ENCODE measurements around the gene VAMP4.
A peak's percentile ranks its signal among the peaks of the same experiment; 100 is the strongest.
"Not testable (repeated sequence)": the region's sequence is repeated elsewhere in the genome, so short reads cannot be mapped to it uniquely, and the experiment has no call there.

The VAMP4 gene

DNA sequence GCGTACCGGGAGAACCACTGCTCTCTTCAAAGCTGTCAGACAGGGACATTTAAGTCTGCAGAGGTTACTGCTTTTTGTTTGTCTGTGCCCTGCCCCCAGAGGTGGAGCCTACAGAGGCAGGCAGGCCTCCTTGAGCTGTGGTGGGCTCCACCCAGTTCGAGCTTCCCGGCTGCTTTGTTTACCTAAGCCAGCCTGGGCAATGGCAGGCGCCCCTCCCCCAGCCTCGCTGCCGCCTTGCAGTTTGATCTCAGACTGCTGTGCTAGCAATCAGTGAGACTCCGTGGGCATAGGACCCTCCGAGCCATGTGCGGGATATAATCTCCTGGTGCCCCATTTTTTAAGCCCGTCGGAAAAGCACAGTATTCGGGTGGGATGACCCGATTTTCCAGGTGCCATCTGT is 46.1 kb downstream of the VAMP4 start:
- DNase-seq (ENCODE audit: low read depth): not testable (repeated sequence)

DNA sequence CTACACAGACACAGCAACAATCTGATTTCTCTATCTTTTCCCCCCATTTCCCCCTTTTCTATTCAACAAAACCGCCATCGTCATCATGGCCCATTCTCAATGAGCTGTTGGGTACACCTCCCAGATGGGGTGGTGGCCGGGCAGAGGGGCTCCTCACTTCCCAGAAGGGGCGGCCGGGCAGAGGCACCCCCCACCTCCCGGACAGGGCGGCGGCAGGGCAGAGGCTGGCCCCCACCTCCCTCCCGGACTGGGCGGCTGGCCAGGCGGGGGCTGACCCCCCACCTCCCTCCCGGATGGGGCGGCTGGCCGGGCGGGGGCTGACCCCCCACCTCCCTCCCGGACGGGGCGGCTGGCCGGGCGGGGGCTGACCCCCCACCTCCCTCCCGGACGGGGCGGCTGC is 48.3 kb downstream of the VAMP4 start:
- DNase-seq (ENCODE audit: low read depth): not testable (repeated sequence)

DNA sequence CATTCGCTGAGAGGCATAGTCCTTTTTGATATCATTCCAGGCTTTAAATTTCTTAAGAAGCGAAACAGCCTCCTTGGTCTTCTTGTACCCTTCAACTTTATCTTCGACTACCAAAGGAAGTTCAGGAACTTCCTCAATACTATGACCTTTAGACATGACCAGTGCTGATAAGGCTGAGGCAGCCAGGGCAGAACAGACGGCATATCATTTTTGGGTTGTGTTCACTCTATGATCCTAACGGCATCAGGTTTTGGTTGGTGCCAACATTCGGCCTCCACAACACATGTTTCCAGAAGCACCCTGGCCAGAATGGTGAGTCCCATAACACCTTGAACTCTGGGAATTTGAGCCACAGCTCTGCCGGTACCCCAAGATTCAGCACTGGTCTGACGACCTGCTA is 58.0 kb downstream of the VAMP4 start:
- no peak for DNase-seq (ENCODE audit: low read depth)

DNA sequence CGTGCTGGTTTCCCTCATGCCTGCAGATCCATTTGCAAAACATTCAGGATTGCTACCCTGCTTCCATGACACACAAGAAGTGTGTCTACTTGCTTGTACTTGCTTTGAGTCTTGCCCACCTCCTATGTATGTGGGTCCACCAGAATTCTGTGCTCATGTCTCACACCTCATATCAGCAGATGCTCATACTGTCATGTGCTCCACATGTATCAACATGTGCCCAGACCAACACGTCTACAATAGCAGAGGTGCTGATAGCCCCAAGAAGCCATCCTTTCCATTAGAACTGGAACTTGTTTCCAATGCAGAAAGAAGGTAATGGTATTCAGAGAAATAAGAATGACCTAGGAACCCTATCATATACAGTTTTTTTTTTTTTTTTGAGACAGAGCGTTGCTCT is 61.5 kb downstream of the VAMP4 start:
- DNase-seq (ENCODE audit: low read depth): no peak

DNA sequence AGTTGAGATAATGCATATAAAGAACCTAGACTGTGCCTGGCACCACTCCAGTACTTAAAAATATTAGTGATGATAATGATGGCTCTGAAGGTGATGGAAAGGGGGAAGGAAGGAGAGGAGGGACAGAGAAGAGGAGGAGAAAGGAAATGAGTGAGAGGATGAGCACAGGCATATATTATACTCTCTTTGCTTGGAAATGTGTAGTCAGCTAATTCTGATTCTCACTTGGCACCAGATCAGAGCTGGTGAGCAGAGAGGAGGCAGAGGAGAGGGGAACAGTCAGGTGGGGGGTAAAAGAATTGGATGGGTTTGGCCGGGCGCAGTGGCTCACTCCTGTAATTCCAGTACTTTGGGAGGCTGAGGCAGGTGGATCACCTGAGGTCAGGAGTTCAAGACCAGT is 65.0 kb downstream of the VAMP4 start:
- DNase-seq (ENCODE audit: low read depth): no peak

DNA sequence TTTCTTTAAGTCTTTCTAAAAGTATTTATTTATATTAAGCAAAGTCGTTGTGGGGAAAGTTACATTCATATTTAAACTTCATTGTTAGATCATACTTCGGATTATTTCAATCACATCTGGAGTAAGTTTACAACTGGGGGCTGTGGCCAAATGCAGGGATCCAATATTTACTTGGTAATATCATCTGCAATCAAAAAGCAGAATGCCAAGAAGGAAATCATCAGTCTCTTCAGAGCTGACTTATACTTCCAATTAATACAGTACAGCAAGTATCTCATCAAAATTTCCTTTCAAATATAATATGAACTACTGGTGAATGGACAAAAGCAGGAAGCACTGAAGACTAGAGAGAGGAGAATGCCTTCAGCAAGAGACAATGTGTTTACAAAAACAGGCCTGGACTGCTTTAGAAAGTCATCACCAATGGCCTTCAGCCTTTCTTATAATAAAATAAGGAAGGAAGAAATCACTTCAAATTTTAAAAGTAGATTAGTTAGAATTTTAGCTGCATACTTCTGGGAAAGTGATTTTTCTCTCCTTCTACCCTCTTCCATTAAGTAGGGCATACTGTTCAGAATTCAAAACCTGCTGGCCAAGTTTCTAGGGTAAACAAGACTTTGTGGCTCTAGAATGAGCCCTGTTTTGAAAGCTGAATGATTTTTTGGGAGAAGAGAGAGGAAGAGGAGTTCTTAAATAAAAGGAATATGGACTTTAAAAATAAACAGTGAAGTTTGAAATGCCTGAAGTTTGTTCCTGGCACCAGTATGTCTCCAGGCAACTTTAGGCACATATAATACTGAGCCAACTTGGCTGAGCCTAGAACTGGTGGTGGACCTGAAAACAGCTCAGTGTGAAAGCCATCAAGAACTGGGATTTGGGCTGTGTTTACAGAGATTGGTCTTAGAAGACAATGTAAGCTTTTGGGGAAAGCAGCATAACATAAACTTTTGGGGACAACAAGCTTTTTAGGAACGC is 67.1 kb downstream of the VAMP4 start:
- DNase-seq (ENCODE audit: low read depth): no peak

DNA sequence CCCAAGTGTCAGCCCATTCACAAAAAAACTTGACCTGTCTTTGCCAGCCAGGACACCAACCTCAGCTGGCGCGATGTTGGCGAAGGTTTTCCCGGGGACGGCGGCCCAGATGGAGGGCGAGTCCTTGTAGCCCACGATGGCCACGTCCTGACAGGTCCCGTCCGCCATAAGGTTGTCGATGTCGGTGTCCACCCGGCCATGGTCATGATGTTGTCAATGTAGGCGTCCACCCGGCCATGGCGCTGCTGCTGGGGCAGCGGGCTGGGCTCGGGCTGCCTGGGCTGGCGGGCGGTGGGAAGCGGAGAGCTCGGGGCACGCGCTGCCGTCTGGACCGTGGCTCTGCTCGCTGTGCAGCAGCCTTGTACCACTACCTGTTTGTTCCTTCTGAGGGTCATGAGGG is 71.1 kb downstream of the VAMP4 start:
- no peak for DNase-seq (ENCODE audit: low read depth)

DNA sequence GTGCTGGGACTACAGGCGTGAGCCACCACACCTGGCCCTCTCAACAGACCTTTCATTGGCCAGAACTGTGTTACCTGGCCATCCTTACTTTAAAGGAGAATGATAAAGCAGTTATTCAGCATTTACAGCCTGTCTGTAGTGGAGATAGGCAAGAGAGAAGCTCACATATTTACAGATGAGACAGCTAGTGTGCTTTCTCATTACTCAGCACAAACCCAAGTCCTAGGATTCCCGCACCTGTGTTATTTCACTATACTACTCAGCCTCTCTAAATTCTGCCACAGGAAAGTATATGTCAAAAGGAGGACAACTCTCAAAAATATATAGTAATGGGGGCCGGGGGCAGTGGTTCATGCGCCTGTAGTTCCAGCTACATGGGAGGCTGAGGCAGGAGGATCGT is 73.5 kb downstream of the VAMP4 start:
- DNase-seq (ENCODE audit: low read depth): no peak

DNA sequence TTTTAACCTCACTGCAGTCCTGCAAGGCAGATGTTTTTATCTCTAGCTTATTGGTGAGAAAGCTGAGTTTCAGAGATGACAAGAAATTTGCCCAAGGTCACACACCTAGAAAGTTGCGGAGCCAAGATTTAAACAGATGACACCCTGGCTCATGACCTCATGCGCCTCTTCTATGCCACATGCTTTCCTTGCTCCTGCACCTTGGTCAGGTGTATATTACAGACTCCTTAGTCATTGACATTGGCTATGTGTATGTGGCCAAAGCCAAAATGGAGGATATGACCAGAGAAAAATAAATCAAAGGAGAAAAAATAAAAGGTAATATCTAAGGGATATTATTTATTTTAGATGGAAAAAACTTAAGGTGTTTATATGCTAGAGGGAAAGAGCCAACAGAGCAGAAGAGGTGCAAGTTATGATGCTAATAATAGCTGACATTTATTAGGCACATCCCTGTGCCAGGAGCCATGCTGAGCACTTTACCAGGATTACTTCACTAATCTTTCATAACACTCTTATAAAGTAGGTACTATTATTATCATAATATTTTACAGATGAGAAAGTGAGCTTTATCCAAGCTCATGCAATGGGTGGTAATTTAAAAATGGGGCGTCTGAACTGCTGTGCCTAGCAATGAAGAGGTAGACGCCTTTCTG is 75.6 kb downstream of the VAMP4 start:
- no peak for DNase-seq (ENCODE audit: low read depth)

DNA sequence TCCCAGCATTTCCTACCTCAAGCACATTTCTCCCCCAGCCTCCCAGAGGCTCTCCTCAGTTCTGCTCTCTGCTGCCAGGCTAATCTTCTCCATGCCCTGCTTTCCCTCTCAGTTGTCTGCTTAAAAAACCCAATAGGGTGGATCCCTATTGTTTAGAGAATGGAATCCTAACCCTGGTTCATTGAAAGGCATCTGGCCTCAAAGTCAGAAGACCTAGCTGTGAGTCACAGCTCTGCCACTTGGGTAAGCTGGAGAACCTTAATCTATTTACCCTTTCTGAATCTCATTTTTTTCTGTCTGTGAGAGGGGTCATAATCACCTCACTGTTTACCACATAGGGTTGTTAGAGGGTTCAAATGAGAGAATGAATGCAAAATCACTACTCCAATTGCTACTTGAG is 76.9 kb downstream of the VAMP4 start:
- DNase-seq (ENCODE audit: low read depth): peak; percentile 8

DNA sequence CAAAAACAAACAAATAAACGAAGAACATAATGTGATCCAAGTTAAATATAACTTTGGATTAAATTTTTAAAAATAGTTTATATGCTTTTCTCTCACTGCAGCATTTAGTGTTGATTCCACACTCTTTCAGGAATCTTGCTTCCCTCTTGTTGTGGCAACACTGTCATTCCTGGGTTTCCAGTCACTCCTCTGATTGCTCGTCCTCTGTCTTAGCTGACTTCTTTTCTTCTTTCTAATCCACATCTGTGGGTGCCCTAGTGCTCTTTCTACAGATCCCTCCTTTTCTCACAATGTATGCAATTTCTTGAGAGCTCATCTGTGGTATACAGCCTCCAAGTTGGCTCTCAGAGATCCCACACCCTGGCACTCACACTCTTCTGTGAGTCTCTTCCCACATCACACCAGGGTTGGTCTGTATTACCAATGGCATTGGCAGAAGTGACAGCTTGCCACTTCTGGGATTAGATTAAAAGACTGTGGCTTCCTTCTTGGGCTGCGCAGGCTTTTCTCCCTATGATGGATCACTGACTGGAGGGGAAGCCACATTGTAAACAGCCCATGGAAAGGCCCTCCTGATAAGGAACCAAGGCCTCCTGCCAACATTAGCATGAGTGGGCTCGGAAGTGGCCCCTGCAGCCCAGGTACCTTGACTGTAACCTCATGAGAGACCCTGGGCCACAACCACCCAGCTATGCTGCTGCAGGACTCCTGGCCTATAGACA is 77.8 kb downstream of the VAMP4 start:
- no peak for DNase-seq (ENCODE audit: low read depth)

DNA sequence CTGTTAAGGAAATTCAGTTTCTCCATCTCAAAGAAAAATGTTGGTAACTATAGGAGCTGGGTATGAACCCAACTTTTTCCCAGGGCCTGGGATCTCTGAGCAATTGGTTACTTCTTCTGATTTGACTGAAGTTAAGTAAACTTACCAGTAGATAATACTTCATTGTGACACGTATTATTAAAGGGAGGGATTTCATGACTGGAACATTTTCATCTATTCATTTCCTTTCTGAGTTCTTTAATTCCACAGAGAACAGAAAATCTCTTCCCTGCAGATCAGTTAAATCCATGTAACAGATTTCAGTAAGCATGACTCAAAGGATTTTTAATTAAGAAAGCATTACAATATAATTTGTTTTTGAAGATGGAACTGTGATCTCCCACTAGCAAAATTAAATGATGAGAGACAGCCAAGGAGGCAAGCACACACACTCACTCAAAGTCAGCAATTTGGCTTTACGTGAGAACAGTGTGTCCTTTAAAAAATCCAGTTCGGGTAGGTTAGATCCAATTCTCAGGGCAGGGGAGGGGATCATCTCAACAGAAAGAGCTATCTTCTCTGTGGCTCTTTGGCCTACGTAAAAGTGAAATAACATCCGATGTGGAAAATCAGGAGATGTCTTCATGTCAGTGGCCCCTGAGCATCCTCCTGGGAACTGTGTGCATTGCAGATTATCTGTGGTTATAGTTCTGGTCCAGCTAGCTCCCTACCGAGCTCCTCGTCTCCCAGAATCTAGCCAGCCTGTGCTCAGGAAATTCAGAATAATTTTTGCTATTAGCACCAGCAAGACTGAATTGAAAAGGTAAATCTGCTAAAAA is 78.6 kb downstream of the VAMP4 start:
- DNase-seq (ENCODE audit: low read depth): no peak

DNA sequence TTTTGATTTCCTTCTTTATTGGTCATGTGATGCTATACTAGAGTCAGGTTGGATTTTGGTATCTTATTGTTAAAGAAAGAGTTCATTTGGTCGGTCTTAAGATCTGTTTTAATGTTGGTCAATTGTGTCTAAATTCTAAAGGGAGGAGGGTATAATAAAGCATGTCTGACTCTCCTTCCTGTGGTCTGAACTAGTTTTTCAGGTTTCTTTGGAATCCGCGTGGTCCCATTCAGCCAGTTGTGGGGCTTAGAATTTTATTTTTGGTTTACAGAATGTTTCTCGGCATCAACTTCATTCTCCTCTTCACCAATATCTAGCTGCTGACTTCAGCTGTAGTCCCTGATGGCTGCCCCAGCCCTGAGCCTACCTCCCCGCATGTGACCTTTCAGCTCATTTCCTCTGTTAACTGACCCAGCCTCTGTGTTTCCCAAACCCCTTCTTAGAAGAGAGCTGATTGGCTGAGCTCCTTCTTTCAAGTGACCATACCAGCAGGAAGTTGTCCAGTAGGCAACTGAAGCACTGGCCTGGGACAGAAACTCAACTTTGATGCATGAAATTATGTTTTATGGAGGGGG is 80.7 kb downstream of the VAMP4 start:
- DNase-seq (ENCODE audit: low read depth): no peak

DNA sequence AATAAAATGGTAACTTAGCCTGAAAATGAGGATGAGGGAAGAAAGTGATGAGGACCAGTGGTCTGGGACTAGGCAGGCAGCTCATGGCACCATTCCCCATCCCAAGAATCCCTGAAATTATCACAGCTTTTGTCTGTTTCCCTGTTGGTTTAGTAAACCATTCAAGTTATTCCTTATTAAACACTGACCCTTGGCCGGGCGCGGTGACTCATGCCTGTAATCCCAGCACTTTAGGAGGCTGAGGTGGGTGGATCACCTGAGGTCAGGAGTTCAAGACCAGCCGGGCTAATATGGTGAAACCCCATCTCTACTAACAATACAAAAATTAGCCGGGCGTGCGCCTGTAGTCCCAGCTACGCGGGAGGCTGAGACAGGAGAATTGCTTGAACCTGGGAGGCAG is 85.7 kb downstream of the VAMP4 start:
- not testable (repeated sequence) for DNase-seq (ENCODE audit: low read depth)

DNA sequence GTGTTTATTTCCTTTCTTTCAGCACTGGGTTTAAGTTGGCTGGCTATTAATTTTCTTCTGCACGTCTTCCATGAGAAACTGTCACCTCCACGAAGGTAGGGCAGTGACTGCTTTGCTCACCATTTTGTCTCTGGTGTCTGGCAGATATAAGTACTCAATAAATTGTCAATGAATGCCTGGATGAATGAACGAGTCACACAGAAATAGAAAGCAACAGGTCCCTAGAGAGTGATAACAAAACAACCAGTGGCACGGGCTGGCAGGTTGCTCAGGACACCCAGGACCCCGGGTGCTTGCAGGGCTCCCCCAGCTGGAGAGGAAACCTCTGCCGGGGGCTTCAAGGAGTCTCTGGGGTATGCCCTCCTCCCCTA is 86.1 kb downstream of the VAMP4 start:
- DNase-seq (ENCODE audit: low read depth): no peak

DNA sequence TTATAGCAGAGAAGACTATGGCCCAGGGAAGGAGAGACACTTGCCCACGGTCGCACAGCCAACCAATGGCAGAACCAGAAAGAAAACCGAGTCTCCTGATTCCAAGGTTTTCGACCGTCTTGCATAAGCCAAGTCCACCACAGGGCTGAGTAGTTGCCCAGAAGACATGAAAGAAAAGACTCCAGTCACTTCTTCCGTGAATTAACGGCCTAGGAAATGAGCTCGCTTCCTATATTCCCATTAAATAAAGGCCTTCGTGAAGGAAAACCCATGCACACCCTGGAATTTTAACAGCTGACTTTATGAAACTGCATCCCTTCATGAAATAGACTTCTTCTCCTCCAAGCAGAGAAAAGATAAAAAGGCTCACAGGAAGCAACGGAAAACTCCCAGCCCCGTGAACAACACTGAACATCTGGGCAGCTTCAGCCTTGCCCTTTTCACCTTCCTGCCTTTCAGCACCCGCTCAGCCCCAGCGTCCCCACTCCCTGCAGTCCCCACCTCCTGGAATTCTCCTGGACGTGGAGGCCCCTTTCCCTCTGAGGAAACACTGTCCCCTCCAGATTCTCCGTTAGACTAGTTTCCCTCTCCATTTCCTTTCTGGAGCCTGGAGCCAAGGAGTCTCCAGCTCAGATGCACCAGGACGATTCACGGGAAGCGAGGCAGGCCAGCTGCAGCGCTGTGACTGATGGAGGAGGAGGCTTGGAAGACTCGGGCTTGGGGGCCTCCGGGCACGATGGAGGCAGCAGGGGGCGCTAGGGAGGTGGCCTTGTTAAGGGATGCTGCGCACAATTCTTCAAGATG is 86.7 kb downstream of the VAMP4 start:
- DNase-seq (ENCODE audit: low read depth): peak; percentile 68

DNA sequence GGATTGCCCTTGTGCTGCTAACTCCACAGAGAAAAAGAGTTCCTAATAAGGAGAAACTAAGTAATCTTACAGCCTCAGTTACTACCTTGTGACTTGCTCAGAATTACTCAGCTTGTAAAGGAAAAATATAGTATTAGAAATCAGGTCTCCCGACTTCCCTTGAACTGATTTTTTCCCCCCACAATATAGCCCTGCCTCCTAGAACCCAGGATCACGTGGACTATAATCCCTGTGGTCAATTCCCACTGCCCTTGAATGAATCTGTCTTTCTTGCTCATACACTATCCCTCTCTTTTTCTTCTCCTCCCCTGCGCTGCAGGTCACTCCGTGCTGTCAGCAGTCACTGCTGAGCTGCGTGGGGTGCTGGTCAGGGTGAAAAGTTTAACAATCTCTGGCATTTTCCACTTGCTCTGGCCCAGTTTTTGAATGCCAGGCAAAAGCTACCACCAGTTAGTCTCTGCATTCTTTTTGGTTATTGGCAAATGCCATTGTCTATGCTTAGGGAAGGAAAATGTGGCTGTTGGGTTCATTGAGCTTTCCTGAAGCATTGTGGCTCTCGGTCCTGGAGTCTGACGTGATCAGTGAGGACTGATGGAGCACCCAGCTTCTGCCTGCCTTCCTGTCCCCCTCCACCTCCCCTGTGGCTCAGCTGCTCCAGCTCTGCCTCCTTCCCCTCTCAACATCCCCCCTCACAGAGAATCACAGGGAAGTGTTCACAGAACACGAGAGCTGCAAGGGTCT is 87.5 kb downstream of the VAMP4 start:
- peak; percentile 45 for DNase-seq (ENCODE audit: low read depth)

DNA sequence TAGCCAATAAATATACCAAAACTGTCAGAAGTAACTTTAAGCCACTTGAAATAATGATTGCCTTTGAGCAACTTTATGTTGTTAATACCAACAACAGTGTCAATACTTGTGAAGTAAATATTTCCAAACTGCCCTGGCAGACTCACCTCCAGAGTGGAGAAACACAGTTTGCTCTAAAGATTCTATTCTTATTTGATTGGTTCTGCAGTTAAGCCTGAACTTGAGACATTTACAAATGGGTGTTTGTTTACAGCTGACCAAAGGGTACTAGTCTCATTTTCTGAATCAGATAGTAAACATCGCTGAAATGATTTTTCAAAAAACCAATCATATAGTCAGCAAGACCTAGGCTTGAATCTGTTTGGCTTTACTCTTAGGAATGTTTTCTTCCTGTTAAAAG is 88.1 kb downstream of the VAMP4 start:
- DNase-seq (ENCODE audit: low read depth): peak; percentile 14

DNA sequence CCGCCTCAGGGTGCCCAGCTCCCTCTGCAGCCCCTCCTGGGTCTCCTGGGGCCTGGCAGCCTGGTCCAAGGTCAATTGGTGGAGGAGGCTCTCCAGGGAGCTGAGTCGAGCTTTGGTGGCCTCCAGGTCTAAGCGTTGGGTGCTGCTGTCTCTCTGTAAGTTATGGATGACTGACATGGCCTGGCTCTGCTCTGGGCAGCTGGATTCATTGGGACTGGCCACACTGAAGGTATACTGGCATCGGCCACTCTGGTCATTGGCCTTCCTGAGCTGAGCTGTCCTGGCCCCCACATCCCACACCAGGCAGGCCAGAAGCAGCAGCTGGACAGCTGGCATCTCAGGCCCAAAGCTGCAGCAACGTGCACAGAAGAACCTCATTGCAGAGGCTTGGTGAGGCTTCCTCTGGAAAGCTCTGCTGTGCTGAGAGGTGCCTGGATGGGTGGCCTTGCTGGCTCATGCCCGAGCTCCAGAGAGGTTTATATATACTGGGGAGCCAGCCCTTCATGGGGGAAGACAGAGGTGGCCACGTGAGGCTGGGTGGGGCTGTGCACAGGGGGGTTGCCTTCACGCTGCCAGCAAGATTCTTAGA is 89.5 kb downstream of the VAMP4 start, which contains the start of gene MYOC:
Gene MYOC (minus strand): TSS at position 455 of the 589 bp plus-strand sequence. CDS start 77 bp downstream, at position 378.
- no peak for DNase-seq (ENCODE audit: low read depth)

Measured in iris pigment epithelial cell (primary cell).